Neural cell (in vitro differentiated cells): Measurements from ENCODE around the gene MPO. TPM values are rescaled to one million over a fixed set of nuclear protein-coding genes. Genes with fewer than 3 reads are reported as not detected.

Source experiments
- H2AFZ ChIP-seq: fragments of 200-600, 300-800 bp; sonication (generic), shearing (Covaris generic); 2 replicates; pipeline ENCODE4 v1.6.0; 2014; ENCODE audit warnings: low read depth, mild to moderate bottlenecking, antibody characterized with exemption, low read length, moderate library complexity
- H3F3A ChIP-seq: fragments of 200-600 bp; shearing (Covaris generic); 2 replicates; pipeline ENCODE4 v1.6.1; 2016; ENCODE audit warnings: mild to moderate bottlenecking, moderate library complexity, mixed read lengths, antibody characterized with exemption, low read length; ENCODE audit not compliant: insufficient read depth, poor library complexity, severe bottlenecking
- H3K27ac ChIP-seq: fragments of 200-600, 300-800 bp; sonication (generic), shearing (Covaris generic); 2 replicates; pipeline ENCODE4 v1.5.1; 2014; ENCODE audit warnings: mild to moderate bottlenecking, low read length, moderate library complexity
- H3K27me3 ChIP-seq: fragments of 300-800, 200-600 bp; sonication (generic), shearing (Covaris generic); 2 replicates; pipeline ENCODE4 v1.6.0; 2014; ENCODE audit warnings: mild to moderate bottlenecking, low read depth, low read length, moderate library complexity; ENCODE audit not compliant: insufficient read depth
- H3K36me3 ChIP-seq: fragments of 300-800, 200-600 bp; sonication (generic), shearing (Covaris generic); 2 replicates; pipeline ENCODE4 v1.5.1; 2014; ENCODE audit warnings: mild to moderate bottlenecking, antibody characterized with exemption, low read length, moderate library complexity; ENCODE audit not compliant: insufficient read depth
- H3K4me2 ChIP-seq: fragments of 300-800, 200-600 bp; sonication (generic), shearing (Covaris generic); 2 replicates; pipeline ENCODE4 v1.6.0; 2014; ENCODE audit warnings: mild to moderate bottlenecking, low read length
- H3K4me3 ChIP-seq: fragments of 300-800, 200-600 bp; sonication (generic), shearing (Covaris generic); 2 replicates; pipeline ENCODE4 v1.5.1; 2014; ENCODE audit warnings: mild to moderate bottlenecking, low read length, moderate library complexity
- H3K79me2 ChIP-seq: fragments of 200-600 bp; shearing (Covaris generic); replicated peaks from 2 replicates; pipeline ENCODE4 v1.6.0; 2014; ENCODE audit warnings: mild to moderate bottlenecking, low read length, moderate library complexity; ENCODE audit not compliant: insufficient read depth
- H3K9ac ChIP-seq: fragments of 300-800, 200-600 bp; sonication (generic), shearing (Covaris generic); 2 replicates; pipeline ENCODE4 v1.6.1; 2016; ENCODE audit warnings: mild to moderate bottlenecking, low read length, mixed read lengths
- H3K9me2 ChIP-seq: fragments of 200-600 bp; shearing (Covaris generic); 2 replicates; pipeline ENCODE4 v1.6.1; 2016; ENCODE audit warnings: mild to moderate bottlenecking, low read length, mixed read lengths; ENCODE audit not compliant: insufficient read depth
- H3K9me3 ChIP-seq: fragments of 200-600, 300-800 bp; sonication (generic), shearing (Covaris generic); 2 replicates; pipeline ENCODE4 v1.6.1; 2016; ENCODE audit warnings: mild to moderate bottlenecking, mixed run types, low read length, moderate library complexity, mixed read lengths
- H4K20me1 ChIP-seq: fragments of 200-600 bp; shearing (Covaris generic); 2 replicates; pipeline ENCODE4 v1.6.1; 2016; ENCODE audit warnings: mild to moderate bottlenecking, mixed run types; ENCODE audit not compliant: insufficient read depth
- CTCF ChIP-seq: fragments of 450-650 bp; IDR thresholded peaks from 2 replicates; pipeline ENCODE4 v1.5.1; 2014; ENCODE audit warnings: antibody characterized with exemption, mild to moderate bottlenecking, moderate library complexity; ENCODE audit not compliant: poor library complexity, severe bottlenecking
- EP300 ChIP-seq: fragments of 450-650 bp; conservative IDR thresholded peaks from 2 replicates; pipeline ENCODE4 v1.6.1; 2014; ENCODE audit warnings: antibody characterized with exemption, mild to moderate bottlenecking, moderate library complexity; ENCODE audit not compliant: poor library complexity, severe bottlenecking
- EZH2 ChIP-seq: fragments of 200-600, 300-800 bp; shearing (Covaris generic), sonication (generic); IDR thresholded peaks from 2 replicates; pipeline ENCODE4 v1.6.1; 2014; ENCODE audit warnings: antibody characterized with exemption, low read length, borderline replicate concordance, mild to moderate bottlenecking; ENCODE audit not compliant: insufficient read depth, poor library complexity, severe bottlenecking
- MXI1 ChIP-seq: fragments of 450-650 bp; conservative IDR thresholded peaks from 2 replicates; pipeline ENCODE4 v1.6.1; 2014; ENCODE audit warnings: antibody characterized with exemption, mild to moderate bottlenecking; ENCODE audit not compliant: poor library complexity, severe bottlenecking
- POLR2AphosphoS5 ChIP-seq: IDR thresholded peaks from 2 replicates; pipeline ENCODE4 v1.6.1; 2012
- RAD21 ChIP-seq: fragments of 450-650 bp; conservative IDR thresholded peaks from 2 replicates; pipeline ENCODE4 v1.6.1; 2014; ENCODE audit warnings: antibody characterized with exemption, mild to moderate bottlenecking, moderate library complexity
- REST ChIP-seq: IDR thresholded peaks from 2 replicates; pipeline ENCODE4 v1.6.1; 2012; ENCODE audit warnings: borderline replicate concordance
- SMC3 ChIP-seq: fragments of 450-650 bp; conservative IDR thresholded peaks from 2 replicates; pipeline ENCODE4 v1.6.1; 2014; ENCODE audit warnings: antibody characterized with exemption, mild to moderate bottlenecking, moderate library complexity; ENCODE audit not compliant: poor library complexity
- TAF1 ChIP-seq: IDR thresholded peaks from 2 replicates; pipeline ENCODE4 v1.6.1; 2012; ENCODE audit warnings: low read depth
- polyA plus RNA-seq: library from polyadenylated mRNA; depleted of rRNA; stranded (reverse); fragments of >200 nt; gene quantifications from 2 replicates; pipeline ENCODE4 v1.2.3, GENCODE V29; 2014

Gene MPO
- polyA plus RNA-seq, 1 donor from 2014 or later: not detected

DNA sequence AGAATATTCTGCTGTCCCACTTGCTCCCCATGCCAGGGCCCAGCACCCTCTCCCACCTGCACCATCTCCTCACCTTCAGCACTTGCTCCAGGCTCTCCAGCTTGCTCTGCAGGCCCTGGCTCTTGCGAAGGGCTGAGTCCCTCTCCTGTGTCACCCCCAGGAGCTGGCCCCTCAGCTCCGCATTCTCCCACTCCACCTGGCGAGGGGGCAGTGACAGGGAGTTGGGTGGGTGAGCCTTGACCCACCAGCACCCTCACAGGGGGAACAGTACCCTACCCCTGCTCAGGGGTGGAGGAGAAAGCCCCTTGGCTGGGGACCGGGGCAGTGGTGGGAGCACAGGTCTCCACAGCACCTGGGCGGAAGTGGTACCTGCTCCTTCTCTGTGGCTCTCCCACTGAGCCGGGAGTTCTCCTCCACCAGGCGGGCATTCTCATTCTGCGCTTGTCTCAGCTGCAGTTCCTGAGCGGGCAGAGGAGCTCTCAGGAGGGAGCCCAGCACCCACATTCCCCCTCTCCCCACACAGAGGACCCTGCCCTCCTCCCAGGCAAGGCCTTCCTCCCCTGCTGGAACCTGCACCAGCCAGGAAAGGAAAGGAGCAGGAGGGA lies 41.9 kb upstream of the MPO start:
- H3K27ac ChIP-seq: no peak overlapping the region
- H3K9me3 ChIP-seq: no peaks in the 10 kb centered on the region
- no peak overlapping the region for H3K4me2 ChIP-seq
- TF ChIP-seq RAD21 (no peak), REST (no peak), CTCF (no peak), SMC3 (no peak), EP300 (no peak), POLR2AphosphoS5 (no peak), TAF1 (no peak), MXI1 (no peak), EZH2 (no peak)
- no peaks in the 10 kb centered on the region for H3K36me3 ChIP-seq
- H4K20me1 ChIP-seq: no peaks in the 10 kb centered on the region
- no peak overlapping the region for H3K9ac ChIP-seq
- H3F3A ChIP-seq: no peaks in the 10 kb centered on the region
- H2AFZ ChIP-seq: no peak overlapping the region
- H3K79me2 ChIP-seq: peaks cover 31% of the 10 kb centered on the region
- no peaks in the 10 kb centered on the region for H3K27me3 ChIP-seq
- no peak overlapping the region for H3K4me3 ChIP-seq
- no peaks in the 10 kb centered on the region for H3K9me2 ChIP-seq

GRCh38 chr17:58321571-58322525 lies 41.1 kb upstream of the MPO start:
- TF ChIP-seq MXI1 (no peak), EP300 (no peak), TAF1 (no peak), CTCF (no peak), POLR2AphosphoS5 (no peak), REST (no peak), SMC3 (no peak), RAD21 (no peak), EZH2 (no peak)
- no peaks in the 10 kb centered on the region for H3K9me2 ChIP-seq
- H3K4me3 ChIP-seq: no peak overlapping the region
- H4K20me1 ChIP-seq: no peaks in the 10 kb centered on the region
- no peaks in the 10 kb centered on the region for H3K9me3 ChIP-seq
- H3K27me3 ChIP-seq: no peaks in the 10 kb centered on the region
- no peak overlapping the region for H3K27ac ChIP-seq
- no peaks in the 10 kb centered on the region for H3F3A ChIP-seq
- no peak overlapping the region for H3K9ac ChIP-seq
- no peaks in the 10 kb centered on the region for H3K36me3 ChIP-seq
- H2AFZ ChIP-seq: no peak overlapping the region
- peaks cover 22% of the 10 kb centered on the region for H3K79me2 ChIP-seq
- no peak overlapping the region for H3K4me2 ChIP-seq
